ENCODE results near the gene ERBB3.

Gene ERBB3

GRCh38 chr12:56118688-56119357 is 38.9 kb downstream of the ERBB3 start:
- no peak for TF ChIP-seq CTCF (IDR thresholded peaks at IDR 0.05; ENCODE audit: low read depth, low read length, missing control alignments)
- peak overlapping the region; percentile 83 for H3K4me3 ChIP-seq (replicated peaks; ENCODE audit: low read depth, low read length)
- DNase-seq (ENCODE audit: extremely low read depth, low read depth): no peak

GRCh38 chr12:56119361-56119796 is 39.4 kb downstream of the ERBB3 start:
- DNase-seq (ENCODE audit: extremely low read depth, low read depth): peak; percentile 92
- TF ChIP-seq CTCF (IDR thresholded peaks at IDR 0.05; ENCODE audit: low read depth, low read length, missing control alignments): peak; percentile 79
- peak overlapping the region; percentile 83 for H3K4me3 ChIP-seq (replicated peaks; ENCODE audit: low read depth, low read length)

- no peak for TF ChIP-seq CTCF (IDR thresholded peaks at IDR 0.05; ENCODE audit: low read depth, low read length, missing control alignments)
- no peak overlapping the region for H3K4me3 ChIP-seq (replicated peaks; ENCODE audit: low read depth, low read length)
- DNase-seq (ENCODE audit: extremely low read depth, low read depth): no peak
Observed at GRCh38 chr12:56120158-56120846, 40.3 kb downstream of the ERBB3 start.

- no peak overlapping the region for H3K4me3 ChIP-seq (replicated peaks; ENCODE audit: low read depth, low read length)
- TF ChIP-seq CTCF (IDR thresholded peaks at IDR 0.05; ENCODE audit: low read depth, low read length, missing control alignments): no peak
- no peak for DNase-seq (ENCODE audit: extremely low read depth, low read depth)
Observed at GRCh38 chr12:56121204-56121870, 41.4 kb downstream of the ERBB3 start.

GRCh38 chr12:56122637-56123036 is 42.7 kb downstream of the ERBB3 start:
- no peak for DNase-seq (ENCODE audit: extremely low read depth, low read depth)
- TF ChIP-seq CTCF (IDR thresholded peaks at IDR 0.05; ENCODE audit: low read depth, low read length, missing control alignments): no peak
- no peak overlapping the region for H3K4me3 ChIP-seq (replicated peaks; ENCODE audit: low read depth, low read length)

- H3K4me3 ChIP-seq (replicated peaks; ENCODE audit: low read depth, low read length): no peak overlapping the region
- TF ChIP-seq CTCF (IDR thresholded peaks at IDR 0.05; ENCODE audit: low read depth, low read length, missing control alignments): no peak
- no peak for DNase-seq (ENCODE audit: extremely low read depth, low read depth)
Observed at GRCh38 chr12:56124133-56124532, 44.2 kb downstream of the ERBB3 start.

Data from HFF-Myc (cell line).